ENCODE measurements around the gene KCNAB1.

The KCNAB1 gene

DNA sequence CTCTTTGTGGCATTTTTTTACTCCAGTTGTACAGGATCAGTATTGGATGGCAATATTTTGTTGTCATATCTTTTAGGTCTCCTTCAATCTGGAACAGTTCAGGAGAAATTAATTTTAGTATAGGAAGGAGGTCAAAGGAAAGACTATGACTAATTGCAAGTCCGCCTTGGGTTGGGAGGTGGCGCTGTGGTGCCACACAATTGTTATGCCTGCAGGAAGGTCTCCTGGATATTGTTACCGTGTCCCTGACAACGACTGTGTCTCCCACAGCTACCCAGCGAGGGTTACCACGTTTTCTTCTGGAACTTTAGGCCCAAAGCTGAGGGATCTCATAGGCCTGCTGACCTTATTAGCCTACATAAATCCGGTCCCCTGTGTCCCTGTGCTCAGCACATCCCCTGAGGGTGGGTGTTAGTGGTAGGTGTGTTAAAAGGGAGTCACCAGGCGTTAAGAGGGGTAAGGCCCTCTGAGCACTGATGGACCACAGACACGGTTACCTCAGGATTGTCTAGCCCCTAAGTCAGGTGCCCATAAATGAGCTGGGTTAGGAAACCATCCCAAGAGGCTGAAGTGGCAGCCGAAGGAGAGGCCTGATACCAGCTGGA lies 31.5 kb downstream of the KCNAB1 start:
- peaks cover 0 to 4% of the 10 kb centered on the region in 2 donors for H3K9me3 Mint-ChIP-seq
- no peaks in the 10 kb centered on the region for H3K27me3 Mint-ChIP-seq
- no peak overlapping the region for H3K4me3 Mint-ChIP-seq
- H3K27ac Mint-ChIP-seq, result no peak overlapping the region
- ATAC-seq (peak; percentile 61), DNase-seq (peak; percentile 31 to 42)
- H3K4me1 Mint-ChIP-seq, result peaks cover 5% of the 10 kb centered on the region

DNA sequence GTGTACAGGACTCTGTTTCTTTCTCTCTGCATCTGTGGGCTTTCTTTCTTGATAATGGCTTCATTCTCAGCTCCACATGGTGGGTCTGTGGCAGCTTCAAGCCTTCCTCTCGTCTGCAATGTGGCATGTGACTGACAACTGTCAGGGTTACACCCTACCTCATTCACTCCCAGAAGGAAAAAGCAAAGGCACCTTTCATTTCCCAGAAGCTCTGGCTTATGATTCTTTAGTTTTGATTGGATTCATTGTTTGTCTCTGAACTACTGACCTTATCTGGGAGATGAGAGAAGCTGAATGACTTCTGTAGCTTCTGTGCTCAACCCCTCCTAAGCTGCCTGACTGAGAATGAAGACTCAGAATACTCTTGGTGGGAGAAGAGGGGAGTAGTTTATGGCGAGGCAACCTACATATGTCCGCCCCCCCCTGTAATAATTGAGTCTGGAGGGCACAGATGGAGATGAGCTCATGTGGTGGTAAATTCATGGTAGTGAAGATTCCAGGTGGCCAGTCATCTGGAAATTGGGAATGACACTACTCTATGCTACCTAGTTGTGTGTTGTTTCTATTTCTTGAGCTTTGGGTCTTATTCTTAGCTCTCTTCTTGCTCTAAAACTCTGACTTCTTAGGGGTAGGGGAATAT lies 38.4 kb downstream of the KCNAB1 start:
- Mint-ChIP-seq H3K4me1 (peaks cover 14% of the 10 kb centered on the region), H3K27ac (no peak overlapping the region), H3K9me3 (peaks cover 0 to 4% of the 10 kb centered on the region in 2 donors), H3K27me3 (no peaks in the 10 kb centered on the region), H3K4me3 (no peak overlapping the region)
- DNase-seq (no peak), ATAC-seq (peak; percentile 42)

DNA sequence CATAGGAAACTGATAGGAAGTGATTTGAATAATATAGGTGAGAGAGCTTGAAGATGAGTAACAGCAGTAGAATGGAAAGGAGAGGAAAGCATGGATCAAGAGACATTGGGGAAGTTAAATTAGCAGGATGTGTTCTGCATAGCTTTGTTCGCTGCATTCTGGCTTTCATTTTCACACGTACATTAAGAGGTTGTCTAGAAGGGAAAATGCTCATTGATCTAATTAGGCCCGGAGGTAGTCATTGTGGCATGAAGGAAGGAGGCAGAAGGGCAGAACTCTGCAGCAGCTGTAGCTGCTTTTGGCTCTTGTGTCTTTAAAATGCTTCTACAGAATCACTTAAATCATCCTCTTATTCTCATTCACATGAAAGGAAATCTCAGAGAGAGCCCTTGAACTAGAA lies 40.3 kb downstream of the KCNAB1 start:
- Mint-ChIP-seq H3K9me3 (peaks cover 0 to under 1% of the 10 kb centered on the region in 2 donors), H3K27ac (no peak overlapping the region), H3K4me3 (peak overlapping the region; percentile 3 to 9), H3K4me1 (peaks cover 14% of the 10 kb centered on the region), H3K27me3 (no peaks in the 10 kb centered on the region)
- DNase-seq, result no peak
- ATAC-seq, result peak; percentile 39

DNA sequence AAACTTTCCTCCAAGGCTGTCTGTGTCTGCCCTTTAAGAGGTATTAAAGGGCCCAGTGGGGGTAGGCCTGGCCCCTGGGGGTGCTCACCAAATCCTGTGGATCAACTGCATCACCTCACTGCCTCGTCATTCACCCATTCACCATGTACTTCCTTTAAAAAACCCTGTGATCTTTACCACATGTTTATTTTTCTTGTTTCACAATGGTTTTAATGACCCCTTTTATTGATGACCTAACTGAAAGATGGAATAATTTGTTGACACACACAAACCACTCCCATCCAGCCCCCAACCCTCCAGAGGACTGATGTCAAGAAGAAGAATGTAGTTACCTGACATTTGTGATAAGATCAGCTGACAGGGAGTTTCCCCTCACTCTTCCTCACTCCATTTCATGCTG lies 40.8 kb downstream of the KCNAB1 start:
- Mint-ChIP-seq H3K9me3 (no peaks in the 10 kb centered on the region), H3K4me1 (peaks cover 14% of the 10 kb centered on the region), H3K27ac (peak overlapping the region in 1 of 2 donors; percentile 16), H3K27me3 (no peaks in the 10 kb centered on the region), H3K4me3 (peak overlapping the region in 1 of 2 donors; percentile 9)
- ATAC-seq (peak; percentile 66), DNase-seq (no peak)

DNA sequence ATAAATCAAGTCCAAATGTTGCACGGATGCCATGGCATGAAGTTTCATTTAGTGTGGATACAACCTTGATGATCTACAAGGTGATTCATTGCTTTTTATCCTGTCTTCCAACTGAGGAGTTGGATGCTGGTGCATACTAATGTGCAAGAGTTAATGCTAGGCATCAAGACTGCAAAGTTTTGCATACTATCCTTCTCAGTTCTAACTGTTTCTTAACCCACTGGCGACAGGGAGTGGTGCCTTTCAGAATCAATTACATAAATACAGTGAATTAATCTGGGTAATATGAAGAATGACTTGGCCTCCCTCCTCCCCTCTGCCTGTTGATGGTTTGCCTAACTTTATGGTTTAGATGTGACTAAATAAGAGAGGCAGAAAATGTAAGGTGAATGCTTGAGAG lies 43.5 kb downstream of the KCNAB1 start:
- Mint-ChIP-seq H3K4me1 (peaks cover 14% of the 10 kb centered on the region), H3K27ac (no peak overlapping the region), H3K27me3 (no peaks in the 10 kb centered on the region), H3K4me3 (no peak overlapping the region), H3K9me3 (no peaks in the 10 kb centered on the region)
- no peak for ATAC-seq
- DNase-seq, result no peak

DNA sequence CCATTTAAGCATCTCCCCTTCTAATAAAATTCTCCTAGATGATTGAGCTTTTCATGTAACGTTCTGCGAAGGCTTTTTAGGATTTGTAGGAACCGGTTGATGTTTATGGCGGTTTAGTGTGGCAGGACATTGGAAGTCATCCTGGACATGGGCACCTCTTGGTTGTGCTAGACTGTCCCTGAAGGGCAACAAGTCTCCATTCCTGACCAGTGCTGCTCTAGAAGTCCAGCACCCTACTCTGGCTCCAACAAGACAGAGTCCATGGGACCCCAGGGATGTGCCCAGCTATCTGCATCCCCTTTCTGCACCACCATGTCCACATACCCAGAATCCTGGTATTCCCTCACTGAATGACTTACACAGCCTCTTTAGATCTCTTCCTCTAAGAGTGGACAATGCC lies 46.4 kb downstream of the KCNAB1 start:
- DNase-seq, result no peak
- no peaks in the 10 kb centered on the region for H3K4me1 Mint-ChIP-seq
- H3K27ac Mint-ChIP-seq, result no peak overlapping the region
- no peaks in the 10 kb centered on the region for H3K9me3 Mint-ChIP-seq
- ATAC-seq, result no peak
- peaks cover 8% of the 10 kb centered on the region for H3K27me3 Mint-ChIP-seq
- H3K4me3 Mint-ChIP-seq, result no peak overlapping the region

DNA sequence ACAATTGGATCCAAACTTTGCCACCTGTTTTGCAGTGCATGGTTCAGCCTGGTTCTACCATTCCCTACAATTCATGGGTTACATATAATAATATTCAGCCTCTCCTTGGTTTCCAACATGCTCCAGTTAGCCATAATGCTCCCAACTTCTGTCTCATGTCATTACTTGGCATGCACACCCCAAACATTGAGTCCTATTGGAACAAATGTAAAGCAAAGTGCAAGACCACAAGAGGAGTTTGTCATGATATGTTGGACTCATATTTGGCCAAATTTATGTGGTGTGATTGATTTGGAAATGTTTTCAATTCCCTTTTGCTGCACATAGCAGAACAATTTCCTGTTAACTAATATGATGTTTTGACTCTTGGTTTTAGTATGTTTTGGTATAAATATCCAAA lies 50.2 kb downstream of the KCNAB1 start:
- ATAC-seq (no peak), DNase-seq (no peak)
- H3K4me1 Mint-ChIP-seq, result no peaks in the 10 kb centered on the region
- no peaks in the 10 kb centered on the region for H3K9me3 Mint-ChIP-seq
- peaks cover 8% of the 10 kb centered on the region for H3K27me3 Mint-ChIP-seq
- no peak overlapping the region for H3K27ac Mint-ChIP-seq
- H3K4me3 Mint-ChIP-seq, result no peak overlapping the region

DNA sequence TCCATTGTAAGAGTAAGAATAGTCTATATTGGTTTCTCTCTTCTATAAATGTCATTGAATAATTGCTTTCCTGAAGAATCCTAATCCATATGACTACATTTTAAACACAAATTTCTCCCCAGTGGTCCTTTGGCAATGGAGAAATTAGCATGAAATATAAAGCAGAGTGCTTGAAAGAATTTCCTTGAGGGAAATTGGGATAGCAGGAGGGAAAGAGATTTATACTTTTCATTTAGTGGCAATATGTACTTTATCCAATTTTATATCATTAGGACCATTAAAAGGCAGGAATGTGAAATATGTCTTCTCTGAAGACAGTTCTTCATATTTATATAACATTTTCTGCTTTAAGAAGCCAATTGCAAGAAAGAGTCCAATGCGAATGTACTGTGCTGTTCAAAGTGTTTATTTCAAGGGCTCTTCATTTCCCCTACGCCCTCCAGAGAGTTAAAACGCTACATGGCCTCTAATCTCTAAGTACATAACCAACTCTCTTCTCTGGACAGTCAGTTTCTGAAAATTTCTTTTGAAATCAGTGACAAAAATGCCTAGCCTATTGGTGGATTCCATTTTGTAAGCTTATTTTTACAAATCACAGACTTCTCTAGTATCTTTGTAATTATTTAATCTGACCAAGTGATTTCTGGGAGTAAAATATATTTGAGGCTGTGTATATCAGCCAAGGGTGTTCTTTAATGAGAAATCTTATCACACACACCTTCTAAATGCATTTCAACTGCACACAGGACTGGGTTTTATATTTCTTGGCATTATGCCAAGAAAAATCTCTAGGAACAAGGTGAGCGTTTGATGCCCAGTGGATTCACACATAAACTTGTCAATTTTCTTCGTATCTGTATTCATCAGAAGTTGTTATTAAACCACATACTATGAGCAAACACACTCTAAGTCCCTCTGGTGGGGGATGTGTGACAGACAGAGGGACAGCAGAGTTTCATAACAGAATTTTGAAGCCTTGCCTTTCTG lies 51.2 kb downstream of the KCNAB1 start:
- no peak overlapping the region for H3K27ac Mint-ChIP-seq
- ATAC-seq, result no peak
- no peak overlapping the region for H3K4me3 Mint-ChIP-seq
- H3K4me1 Mint-ChIP-seq, result no peaks in the 10 kb centered on the region
- H3K9me3 Mint-ChIP-seq, result no peaks in the 10 kb centered on the region
- DNase-seq, result no peak
- peaks cover 8% of the 10 kb centered on the region for H3K27me3 Mint-ChIP-seq

DNA sequence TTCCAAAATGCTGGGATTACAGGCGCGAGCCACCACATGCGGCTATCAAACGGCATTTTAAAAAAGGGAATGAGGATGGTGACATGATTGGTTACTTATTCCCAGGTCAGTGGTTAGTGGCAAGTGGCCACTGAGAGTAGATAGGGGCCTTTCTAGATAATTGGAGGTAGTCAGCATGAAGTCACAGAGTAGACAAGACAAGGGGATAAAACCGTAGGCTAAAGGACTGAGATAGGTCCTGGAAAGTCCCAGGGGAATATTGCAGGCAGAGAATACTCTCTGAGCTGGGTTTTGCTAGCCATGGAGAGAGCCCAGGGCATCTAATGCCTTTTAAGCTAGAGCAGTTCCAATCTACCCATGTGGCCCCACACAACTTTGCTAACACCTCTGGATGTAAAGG lies 52.2 kb downstream of the KCNAB1 start:
- no peak overlapping the region for H3K27ac Mint-ChIP-seq
- ATAC-seq, result no peak
- no peaks in the 10 kb centered on the region for H3K4me1 Mint-ChIP-seq
- H3K9me3 Mint-ChIP-seq, result no peaks in the 10 kb centered on the region
- no peak overlapping the region for H3K4me3 Mint-ChIP-seq
- peaks cover 8% of the 10 kb centered on the region for H3K27me3 Mint-ChIP-seq
- DNase-seq, result no peak

DNA sequence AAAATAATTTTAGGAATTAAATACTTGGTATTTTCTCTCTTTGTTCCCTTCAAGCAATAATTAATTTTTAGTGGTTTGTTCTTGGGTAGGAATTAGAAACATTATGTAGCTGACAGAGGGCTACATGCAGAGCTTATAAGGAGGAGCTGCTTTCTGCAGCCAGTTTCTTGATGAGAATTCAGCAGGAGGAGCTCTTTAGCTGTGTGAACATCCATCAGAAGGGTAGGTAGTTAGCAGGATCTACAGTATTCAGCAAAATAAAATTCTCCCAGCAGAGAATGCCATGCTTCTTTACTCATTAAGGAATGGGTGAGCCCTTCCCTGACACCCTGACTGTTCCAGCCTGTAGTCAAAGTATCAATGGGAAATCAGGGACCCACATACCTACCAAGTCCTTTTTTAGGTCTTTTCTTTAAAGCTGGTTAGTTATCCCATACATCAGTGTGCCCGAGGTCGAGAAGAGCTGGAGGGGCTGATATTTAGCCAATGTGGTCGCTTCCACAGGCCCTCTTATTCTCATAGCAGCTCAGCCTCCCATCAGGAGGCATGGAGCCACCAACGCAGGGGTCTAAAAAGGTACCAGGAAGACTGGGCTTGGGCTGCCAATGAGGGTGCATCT lies 54.0 kb downstream of the KCNAB1 start:
- Mint-ChIP-seq H3K9me3 (no peaks in the 10 kb centered on the region), H3K4me1 (no peaks in the 10 kb centered on the region), H3K4me3 (no peak overlapping the region), H3K27me3 (peaks cover 6% of the 10 kb centered on the region), H3K27ac (no peak overlapping the region)
- no peak for DNase-seq
- ATAC-seq, result no peak

DNA sequence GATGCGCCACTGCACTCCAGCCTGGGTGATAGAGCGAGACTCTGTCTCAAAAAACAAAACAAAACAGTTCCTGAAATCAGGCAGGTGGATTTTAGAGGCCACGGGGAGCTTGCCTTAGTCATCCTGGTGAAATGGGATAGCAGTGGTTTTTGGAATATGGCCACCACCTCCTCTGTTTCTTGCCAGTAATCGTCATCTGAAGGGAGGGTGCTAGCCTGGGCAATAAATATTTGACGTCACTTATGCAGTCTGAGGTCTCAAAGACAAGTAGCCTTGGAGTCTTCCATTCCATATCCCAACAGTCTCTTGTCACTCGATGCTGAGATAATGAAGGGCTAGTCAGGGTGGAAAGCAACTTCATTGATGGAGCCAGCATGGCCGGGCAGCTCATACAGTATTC lies 55.2 kb downstream of the KCNAB1 start:
- DNase-seq (no peak), ATAC-seq (no peak)
- no peaks in the 10 kb centered on the region for H3K4me1 Mint-ChIP-seq
- H3K9me3 Mint-ChIP-seq, result no peaks in the 10 kb centered on the region
- no peaks in the 10 kb centered on the region for H3K27me3 Mint-ChIP-seq
- no peak overlapping the region for H3K27ac Mint-ChIP-seq
- no peak overlapping the region for H3K4me3 Mint-ChIP-seq

DNA sequence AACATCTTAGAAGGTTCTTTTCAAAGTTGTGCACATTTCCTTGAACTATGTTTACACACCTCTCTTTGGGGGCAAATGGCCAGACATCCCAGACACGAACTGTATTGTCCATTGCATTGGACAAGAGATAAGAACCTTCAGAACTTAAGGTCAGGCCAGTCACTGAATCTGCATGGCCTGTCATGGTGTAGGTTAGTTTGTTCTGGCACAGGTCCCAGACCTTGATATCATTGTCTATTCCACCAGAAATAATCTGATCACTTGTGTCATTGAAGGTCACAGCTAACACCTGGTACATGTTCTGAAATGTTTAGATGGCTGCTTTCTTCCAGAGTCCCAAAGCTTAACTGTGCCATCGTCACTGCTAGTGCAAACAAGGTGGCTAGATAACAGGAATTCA lies 55.7 kb downstream of the KCNAB1 start:
- DNase-seq, result no peak
- H3K4me1 Mint-ChIP-seq, result no peaks in the 10 kb centered on the region

DNA sequence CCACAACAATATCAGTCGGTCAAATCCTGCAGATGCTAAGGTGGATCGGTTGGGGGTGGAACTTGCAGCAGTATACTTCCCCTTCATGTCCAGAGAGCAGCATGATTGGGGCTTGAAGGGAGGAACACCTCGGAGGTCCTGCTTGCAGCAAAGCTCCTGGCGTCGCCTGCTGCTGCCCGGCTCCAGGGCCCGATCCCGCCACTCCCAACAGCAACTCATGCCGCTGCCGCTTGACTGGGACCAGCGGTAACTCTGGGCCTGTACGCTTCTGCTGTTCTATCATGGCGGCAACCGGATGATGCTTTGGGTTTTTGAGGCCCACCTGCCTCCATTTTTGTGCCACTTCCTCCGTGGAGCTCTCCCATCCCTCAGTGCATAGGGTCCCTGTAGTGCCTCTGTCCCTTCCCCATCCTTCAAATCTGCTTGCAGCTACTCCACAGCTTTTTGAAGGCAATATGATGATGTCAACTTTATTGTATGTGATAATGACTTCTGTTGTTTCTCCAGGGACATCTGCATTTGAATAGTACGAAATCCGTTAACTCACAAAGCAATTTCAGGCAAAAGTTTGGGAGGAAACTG lies 56.3 kb downstream of the KCNAB1 start:
- H3K9me3 Mint-ChIP-seq, result no peaks in the 10 kb centered on the region
- no peak for DNase-seq
- no peak for ATAC-seq

More for the DNA sequence above, 55.7 kb downstream of the KCNAB1 start:
- Mint-ChIP-seq H3K9me3 (no peaks in the 10 kb centered on the region), H3K27ac (no peak overlapping the region), H3K27me3 (no peaks in the 10 kb centered on the region), H3K4me3 (no peak overlapping the region)
- no peak for ATAC-seq

DNA sequence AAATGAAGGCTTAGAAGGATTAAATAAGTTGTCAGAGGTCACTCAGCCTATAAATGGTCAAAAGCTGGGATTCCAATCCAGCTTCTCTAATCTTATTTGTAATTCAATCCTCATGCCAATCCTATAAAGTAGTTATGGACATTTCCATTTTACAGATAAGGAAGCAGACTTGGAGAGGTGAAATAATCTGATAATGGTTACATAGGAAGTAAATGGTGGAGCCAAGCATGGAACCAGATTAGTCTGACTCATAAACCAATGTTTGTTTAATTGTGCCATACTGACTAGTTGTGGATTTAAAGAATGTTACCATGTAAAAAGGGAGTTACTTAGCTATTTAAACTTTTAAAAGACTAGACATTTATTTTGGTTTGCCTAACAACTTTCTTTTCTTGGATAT lies 59.7 kb downstream of the KCNAB1 start:
- no peaks in the 10 kb centered on the region for H3K27me3 Mint-ChIP-seq
- DNase-seq, result no peak
- H3K27ac Mint-ChIP-seq, result no peak overlapping the region
- no peak for ATAC-seq
- no peaks in the 10 kb centered on the region for H3K9me3 Mint-ChIP-seq
- H3K4me1 Mint-ChIP-seq, result no peaks in the 10 kb centered on the region
- no peak overlapping the region for H3K4me3 Mint-ChIP-seq

More for the DNA sequence above, 56.3 kb downstream of the KCNAB1 start:
- Mint-ChIP-seq H3K27me3 (no peaks in the 10 kb centered on the region), H3K4me3 (no peak overlapping the region), H3K4me1 (no peaks in the 10 kb centered on the region), H3K27ac (no peak overlapping the region)

DNA sequence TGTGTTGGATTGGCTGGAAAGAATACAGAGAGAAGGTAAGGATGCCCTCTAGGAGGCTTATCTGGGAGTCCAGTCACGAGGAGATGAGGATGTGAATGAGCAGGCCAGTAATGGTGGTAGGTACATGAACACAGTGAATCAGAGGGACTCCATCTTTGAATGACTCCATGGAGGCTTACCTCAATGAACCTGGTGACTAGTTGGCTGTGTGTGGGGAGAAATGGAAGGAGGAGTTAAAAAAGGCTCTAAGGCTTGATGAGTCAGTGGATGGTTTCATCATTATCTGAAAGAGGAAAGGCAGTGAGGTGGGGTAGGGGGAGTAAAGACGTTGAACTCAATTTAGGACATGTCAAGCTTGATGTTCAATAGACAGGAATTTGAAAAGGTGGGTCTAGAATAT lies 61.1 kb downstream of the KCNAB1 start:
- no peak overlapping the region for H3K27ac Mint-ChIP-seq
- no peaks in the 10 kb centered on the region for H3K4me1 Mint-ChIP-seq
- no peak overlapping the region for H3K4me3 Mint-ChIP-seq
- H3K27me3 Mint-ChIP-seq, result no peaks in the 10 kb centered on the region
- DNase-seq (no peak), ATAC-seq (peak; percentile 70)
- H3K9me3 Mint-ChIP-seq, result no peaks in the 10 kb centered on the region

All from stimulated activated naive CD8-positive, alpha-beta T cell treated with anti-CD3 and anti-CD28 coated beads, Interleukin-15, amount 100 ng/mL, for 72 hours (primary cell).